GM18868 (cell line): Measurements from ENCODE around the gene ATP2B1.

Experiments used
- ATAC-seq: cut with Tn5 transposase; IDR thresholded peaks from one replicate; pipeline ENCODE4 v1.9.1; 2021; ENCODE audit warnings: mild to moderate bottlenecking, moderate library complexity; ENCODE audit not compliant: unreplicated experiment

Gene ATP2B1

DNA sequence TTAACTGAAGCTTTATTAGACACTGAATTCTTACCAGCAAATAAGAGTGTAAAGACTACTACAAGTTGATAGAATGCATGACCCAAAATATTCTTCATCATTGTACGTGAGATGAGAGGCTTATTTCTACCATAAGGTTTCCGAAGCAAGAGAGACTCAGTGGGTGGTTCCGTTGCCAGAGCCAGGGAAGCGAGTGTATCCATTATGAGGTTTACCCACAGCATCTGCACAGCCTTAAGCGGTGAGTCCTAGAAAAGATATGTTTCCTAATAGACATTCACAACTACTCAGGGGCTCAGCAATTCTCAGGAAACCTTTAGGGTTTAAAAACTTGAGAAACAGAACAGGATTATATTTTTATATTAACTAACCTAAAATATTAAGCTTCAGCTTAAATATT, 105.0 kb downstream of the ATP2B1 start:
- ATAC-seq = no peak

DNA sequence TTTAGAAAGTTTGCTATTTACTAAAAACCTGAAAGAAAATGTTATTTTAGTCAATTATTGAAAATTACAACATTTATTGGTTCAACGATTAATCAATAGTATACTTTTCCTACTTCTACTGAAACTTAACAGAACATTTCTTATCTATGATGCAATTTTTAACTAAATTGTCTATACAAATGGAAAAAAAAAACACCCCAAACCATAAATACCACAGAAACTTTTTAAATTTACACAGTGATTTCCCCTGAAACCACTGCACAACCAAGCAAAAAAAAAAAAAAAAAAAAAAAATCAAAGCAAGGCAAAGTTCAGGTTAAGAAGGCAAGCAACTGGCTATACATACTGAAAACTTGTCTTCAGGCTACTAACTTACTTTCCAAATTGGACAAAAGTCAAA, 110.9 kb downstream of the ATP2B1 start:
- ATAC-seq = peak; percentile 67

DNA sequence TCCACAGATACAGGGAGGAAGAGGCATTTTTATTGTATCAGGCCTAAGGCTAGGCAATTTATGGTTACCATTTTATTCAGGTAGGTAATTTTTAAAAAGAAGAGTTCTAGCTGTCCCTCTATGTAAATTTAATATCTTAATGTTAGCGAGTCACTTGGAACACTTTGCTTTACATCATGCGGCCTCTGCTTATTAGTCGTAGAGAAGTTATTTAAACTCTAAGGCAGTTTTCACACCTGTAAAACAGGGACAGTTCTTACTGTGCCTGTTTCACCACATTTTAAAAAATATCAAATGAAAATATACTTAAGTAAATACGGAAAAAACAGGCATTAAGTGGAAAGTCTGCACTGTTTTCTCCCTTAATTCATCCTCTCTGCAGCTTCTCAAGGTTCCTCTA, 111.4 kb downstream of the ATP2B1 start:
- no peak for ATAC-seq

DNA sequence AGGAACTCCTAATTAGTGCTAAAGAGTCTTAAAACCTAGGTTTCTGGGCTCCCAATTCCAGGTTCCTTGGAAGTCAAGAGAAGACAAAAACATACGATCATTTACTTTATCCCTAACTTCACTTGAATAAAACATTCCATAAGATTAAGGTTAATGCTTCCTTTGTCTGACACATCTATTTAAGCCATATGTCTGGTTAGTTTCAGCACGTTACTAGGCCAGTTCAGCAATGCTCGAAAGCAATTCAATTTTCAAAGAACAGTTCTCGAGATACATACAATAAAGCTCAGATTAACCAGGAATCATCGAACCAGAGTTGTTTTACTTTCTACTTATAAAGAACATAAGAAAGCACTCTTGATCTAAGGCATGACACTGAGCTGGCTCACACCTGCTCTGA, 114.8 kb downstream of the ATP2B1 start:
- ATAC-seq = no peak

DNA sequence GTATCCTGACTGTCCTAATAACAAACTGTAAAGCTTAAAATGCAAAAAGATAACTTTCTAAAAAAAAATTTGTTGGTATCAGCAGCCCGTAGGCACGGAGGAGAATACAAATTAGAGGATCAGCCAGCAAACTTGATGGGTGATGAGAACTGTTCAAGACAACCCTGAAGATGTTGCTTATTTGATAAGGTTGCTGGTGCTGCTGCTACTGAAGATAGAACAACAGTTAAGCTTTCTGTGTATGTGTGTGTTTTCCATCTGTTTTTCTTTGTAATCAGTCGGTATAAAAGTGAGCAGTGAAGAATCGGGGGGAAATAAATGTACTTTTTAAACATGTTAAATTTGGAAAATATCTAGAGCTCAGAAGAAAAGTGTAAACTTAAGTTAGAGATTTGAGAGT, 115.4 kb downstream of the ATP2B1 start:
- ATAC-seq = no peak

DNA sequence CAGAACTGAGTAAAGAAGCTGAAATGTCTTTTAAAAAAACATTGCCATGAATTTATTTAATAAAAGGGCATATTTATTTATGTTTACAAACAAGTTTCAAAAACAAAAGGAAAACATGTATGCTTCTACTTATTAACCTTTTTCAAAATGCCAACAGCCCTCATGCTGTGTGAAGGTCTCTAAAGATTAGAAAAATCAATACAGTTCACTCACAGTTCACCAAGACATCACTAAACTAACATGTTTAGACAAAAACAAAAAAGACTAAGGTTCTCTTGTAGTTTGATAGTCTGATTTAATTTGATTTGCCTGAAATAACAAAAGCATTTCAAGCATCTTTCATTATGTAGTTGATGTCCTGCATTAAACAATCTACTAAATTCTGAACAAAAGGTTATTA, 118.9 kb downstream of the ATP2B1 start:
- no peak for ATAC-seq

DNA sequence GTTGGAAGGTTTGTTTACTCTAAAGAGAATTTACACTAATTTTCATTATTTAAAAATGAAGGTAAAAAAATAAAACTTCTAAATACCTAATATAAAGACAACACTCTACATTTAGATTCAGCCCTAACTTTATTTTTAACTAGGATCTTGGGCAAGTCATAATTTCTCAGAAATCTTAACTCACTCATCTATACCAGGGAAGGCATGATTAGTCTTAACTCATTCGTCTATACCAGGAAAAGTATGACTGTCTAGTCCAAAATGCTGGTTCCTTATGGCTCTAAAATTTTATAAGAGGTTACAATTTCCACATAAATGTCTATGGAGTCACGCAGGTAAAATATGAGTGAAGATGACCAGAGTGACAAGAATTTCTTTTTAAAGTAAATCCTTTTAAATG, 130.1 kb downstream of the ATP2B1 start:
- no peak for ATAC-seq

DNA sequence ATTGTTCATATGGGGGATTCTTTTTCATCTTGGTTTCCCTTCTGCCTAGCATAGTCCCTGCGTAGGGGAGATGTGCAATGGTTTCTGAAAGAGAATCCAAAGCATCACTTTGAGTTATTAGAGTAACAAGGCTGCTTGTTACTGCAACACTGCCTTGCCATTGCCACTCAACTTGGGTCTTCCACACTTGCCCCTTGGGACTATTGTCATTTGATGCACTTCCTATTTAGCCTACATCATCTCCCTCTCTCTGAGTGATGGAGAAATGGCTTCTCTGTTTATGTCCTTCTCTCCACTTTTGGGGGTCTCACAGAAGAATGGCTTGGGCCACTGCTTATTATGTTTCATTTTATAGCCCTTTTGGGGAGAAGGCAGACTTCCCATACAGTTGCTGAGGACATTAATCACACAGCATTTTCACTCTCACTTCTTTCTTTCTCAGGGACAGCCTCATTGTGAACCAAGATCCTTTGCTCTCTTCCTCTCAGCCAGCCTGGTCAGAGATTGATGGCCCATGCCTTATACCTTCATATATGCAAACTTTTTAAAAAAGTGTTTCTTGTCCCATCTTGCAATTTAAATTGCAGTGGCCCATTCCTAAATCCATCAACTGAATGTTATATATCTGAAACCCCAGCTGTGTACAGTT, 131.9 kb downstream of the ATP2B1 start:
- ATAC-seq = peak; percentile 52

DNA sequence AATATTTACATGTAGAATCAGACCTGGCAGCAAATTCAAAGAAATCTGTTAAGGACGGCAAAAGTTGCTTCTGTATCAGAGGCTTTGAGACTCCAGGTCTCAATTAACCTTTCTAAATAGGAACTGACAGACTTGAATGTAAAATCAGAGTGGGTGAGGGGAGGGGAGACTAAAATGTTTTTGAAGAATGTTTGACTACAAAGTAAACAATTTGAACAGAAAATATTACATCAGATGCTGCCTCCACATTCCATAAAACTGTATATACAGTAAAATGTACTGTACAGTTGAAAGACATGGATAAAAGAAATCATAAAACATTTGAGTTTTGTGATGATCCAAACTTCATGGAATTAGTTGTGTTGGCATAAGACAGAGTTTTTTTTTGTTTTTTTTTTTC, 133.3 kb downstream of the ATP2B1 start:
- no peak for ATAC-seq

DNA sequence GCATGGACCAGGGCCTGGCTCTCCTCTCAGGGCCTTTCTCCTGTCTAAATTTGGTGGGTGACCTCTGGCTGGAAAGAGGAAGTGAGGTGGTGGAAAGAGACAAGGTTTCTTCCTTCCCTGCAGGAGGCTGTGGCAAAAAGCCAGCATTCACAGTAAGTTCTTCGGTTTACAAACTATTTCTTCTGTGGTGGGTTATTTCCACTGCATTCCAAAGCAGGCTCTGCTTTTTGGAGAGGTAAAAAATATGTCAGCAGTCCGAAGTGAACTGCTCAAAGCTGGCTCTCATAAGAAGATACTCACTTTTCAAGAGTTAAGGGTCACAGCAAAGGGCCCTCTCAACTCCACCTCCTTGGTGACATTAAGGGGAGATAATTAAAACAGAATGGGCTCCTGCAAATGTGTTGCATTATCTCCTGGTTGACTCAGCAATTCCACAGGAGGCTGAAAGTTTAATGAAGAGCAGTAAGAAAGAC, 133.9 kb downstream of the ATP2B1 start:
- peak; percentile 40 for ATAC-seq

DNA sequence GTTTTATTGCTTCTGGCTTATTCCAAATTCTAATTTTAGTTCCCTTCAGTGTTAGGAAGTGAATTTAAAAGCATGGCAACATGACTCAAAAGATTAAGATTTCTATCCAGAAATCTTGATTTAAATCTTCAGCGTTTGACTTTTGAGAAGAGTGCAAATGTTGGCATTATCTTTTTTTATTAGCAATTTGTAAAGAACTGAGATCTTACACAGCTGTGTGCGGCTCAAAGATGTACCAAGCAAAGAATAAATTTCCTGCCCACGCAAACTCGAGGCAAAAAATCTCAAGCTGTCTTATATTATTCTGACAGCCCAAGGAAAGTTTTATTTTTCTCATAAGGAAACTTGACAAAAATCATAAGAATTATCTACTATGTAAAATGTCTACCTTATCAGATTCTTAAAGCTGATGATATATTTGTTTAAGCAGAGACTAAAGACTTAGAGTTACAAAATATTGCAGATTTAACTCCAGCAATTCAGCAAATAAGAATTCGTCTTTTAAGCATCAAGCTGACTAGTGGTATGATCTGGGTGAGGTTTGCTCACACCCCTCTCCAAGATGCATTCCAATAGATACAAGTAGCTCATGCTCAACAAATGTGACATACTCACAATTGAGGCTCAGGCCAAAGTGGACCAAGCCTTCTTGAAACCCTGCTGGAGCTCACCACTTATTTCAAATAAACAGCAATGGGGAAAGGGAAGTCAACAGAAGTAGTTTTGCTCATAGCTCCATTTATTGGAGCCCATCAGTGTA, 135.4 kb downstream of the ATP2B1 start:
- no peak for ATAC-seq

DNA sequence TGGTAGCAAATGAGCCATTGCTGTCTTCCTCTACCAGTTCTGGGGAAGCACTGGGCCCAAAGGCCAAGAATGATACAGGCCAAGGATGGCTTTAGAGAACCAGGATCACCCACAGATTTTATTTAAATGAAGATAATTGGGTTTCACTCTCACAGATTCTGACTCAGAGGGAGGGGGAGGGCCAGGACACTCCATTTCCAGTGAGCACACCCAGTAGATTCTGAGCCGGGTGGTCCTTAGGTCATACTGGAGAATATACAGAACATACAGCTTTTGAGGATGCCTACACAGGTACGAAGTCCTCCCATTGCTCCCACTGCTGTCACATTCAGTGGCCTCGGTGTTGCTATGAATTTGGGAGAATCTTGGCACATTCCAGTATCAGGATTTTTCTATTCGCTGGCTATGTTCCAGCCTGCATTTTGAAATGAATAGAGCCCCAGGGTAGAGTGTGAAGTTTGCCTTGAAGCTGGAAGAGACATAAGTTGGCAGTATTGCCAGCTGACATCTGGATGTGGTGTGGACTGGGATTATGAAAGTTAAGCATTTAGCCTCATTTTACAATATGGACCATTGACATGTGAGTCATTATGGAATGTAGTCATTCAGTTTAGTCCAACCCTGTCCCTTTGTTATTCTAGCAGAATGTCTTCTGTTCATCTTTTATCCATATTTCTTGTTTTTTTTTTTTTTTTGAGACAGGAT, 137.0 kb downstream of the ATP2B1 start:
- ATAC-seq = no peak

DNA sequence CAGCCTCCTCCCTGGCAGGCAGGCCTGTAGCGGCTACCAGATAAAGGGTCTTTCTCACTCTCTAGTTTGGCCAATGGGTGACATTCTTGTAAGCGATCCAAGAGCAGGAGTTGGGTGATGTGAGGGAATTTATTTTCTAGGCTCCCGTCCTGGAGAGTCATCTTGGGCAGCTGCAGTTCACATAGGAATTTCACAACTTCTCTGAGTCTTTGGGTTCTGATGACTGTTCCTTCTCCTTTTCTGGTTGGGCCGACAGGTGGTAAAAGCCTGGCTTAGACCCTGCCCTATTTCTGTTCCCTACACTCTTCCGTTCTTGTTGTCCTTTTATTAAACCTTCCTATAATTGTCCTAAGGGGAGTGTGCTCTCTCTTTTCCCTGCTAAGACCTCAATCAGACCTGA, 140.2 kb downstream of the ATP2B1 start:
- no peak for ATAC-seq

DNA sequence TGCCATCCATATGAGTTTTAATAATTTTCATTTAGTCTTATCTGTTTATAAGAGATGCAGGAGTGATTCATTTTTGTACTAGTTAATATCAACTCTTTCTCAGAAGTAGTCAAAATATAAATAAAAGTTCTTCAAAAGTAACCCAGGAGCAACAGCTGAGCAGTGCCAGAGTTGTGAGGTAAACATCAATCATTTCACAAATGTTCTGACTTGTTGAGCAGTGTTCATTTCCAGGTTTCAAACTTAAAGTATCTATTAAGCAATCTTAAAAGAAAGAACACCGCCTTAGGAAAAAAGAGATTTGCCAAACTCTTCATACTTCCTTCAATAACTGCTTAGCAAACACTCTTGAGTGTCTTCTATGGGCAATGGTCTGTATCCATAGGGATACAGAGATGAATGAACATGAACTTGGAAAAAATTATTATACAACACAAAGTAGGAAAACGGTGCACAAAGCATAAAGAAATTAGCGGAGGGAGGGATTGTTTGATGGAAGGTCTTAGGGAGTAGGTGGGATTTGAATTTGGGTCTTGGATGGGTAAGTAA, 140.9 kb downstream of the ATP2B1 start:
- no peak for ATAC-seq

DNA sequence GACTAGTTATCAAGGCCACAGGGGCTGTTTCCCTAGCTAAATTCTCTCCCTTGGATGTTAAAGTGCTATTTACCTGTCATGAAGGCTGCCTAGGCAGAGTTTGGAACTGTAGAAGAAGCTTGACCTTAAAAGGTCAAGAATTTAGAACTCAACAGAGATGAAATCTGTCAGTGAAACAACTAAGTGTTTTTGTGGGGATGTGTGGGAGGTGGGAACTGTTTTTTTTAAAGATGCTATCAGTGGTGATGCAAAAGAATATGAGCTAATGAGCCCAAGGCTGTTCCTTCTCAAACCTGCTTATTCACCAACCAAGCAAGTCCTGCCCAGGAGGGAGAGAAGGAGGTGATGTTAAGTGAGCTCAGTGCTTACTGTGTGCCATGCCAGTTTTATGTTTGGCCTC, 142.0 kb downstream of the ATP2B1 start:
- ATAC-seq = peak; percentile 54

DNA sequence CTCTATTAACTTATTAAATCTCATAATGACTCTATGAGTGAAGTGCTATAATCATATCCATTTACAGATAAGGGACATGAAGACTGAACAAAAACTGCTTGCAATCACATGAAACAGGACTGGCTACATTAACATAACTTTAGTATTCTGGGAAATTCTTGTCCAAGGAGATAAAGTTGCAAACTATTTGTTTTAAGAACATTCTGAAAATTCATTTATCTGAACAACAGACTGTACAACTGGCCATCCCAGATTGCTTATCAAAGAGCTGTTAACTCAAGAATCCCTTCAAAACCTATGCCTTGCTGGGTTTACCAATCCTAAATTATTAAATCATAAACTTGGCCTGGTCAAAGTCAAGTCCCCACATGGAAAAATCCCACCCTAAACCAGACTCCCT, 143.6 kb downstream of the ATP2B1 start:
- no peak for ATAC-seq

DNA sequence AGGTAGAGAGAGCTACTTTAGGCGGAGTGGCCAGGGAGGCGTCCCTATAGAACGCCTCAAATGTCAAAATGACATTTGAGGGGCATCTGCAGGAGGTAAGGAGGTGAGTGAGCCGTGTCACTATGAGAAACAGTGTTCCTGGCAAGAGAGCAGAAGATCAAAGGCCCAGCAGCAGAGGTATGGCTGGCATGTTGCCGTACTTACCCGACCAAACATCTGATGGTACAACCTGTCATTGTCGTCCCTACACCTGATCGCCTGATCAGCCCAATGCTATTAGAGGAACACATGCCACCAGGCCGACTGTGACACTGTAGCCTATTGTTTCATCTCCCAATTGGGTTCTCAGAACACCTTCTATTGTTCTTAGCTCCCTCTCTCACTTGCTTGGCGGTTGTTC, 148.9 kb downstream of the ATP2B1 start:
- no peak for ATAC-seq

DNA sequence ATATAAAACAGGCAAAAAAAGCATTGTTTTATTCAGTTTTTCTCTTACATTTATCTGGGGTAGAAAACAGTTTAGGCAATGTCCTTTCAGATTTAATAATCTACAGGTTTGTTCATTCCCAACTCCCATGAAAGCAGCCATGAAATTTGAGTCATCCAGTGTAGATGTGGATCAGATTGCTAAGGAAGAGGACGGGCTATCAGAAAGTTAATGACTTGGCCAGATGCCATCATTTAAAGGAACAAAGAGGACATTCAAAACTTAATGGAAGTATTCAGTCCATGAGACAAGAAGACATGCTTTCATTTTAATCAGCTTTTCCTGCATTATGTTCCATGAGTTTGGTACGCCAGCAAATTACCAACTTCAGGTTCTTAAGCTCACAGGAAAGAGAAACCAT, 151.7 kb downstream of the ATP2B1 start:
- no peak for ATAC-seq

DNA sequence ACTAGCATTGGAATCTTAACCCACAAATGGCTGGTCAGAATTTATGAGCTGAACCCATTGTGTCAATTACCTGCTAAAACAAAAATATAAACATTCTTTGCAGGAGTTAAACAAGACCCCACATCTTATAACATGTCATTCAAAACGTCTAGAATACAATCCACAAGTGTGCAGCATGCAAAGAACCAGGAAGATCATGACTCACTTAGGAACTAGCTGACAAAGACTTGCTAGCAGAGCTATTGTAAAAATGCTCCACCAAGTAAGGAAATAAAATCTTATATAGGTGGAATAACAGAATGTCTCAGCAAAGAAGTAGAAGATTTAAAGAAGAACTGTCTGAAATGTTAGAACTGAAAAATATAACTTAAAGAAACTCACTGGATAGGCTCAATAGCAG, 156.3 kb downstream of the ATP2B1 start:
- no peak for ATAC-seq

DNA sequence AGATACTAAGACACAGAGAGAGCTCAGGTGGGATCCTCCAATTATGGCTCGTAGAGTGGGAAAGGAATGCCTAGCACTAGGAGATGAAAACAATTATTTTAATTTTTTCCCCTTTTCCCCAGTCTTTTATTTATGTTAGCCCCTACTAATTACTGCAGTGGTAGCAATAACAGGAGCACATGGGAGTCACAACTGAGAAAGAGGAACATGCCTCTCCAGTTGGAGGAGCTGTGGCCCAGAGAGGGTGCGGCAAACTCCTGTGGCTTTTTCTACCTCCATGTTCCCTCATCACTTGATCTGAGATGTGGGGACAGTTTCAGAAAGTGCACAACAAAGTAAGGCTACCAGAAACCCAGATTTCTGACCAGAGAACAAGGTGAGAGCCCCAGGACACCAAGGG, 156.9 kb downstream of the ATP2B1 start:
- no peak for ATAC-seq

DNA sequence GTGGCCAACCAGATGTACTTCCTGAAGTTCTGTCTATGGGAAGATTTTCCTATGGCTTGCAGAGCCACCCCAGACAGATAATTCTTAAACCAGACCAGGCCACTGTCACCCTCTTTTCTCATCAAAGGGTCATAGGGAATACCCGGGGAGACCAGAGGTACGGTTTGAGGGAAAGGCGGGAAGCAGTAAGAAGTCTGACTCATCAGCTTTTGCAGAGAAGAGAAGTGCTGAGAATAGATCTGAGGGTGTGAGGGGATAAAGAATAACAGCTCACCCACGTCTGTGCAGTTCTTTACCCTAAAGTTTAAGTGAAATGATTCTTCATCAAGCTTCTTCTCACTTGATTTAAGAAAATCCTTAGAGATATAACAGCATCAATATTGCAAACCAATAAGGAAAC, 161.5 kb downstream of the ATP2B1 start:
- ATAC-seq = no peak

DNA sequence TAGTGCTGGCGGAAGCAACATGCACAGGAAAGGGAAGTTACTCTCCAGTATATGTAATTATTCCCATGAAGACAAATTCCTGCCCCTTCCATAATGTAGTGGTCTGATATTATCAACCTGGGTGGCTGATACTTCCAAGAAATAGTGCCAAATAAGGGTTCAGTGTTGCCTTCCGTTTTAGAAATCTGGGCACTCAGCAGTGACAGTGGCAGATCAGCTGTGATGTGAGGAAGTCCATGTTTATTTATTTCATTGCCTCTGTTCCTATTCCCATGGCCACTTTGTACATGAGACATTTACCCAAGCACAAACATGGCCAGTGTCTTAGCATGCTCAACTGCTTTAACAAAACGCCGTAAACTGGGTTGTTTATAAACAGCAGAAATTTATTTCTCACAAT, 162.5 kb downstream of the ATP2B1 start:
- no peak for ATAC-seq
